ENCODE data around the gene FLNA. TPM values are rescaled to one million over a fixed set of nuclear protein-coding genes. Genes with fewer than 3 reads are reported as not detected.
"Not testable (repeated sequence)": the region's sequence is repeated elsewhere in the genome, so short reads cannot be mapped to it uniquely, and the experiment has no call there.

Gene FLNA
- total RNA-seq, 1 donor, result 868 TPM

GRCh38 chrX:154309041-154309775, 65.2 kb downstream of the FLNA start:
- no peak for DNase-seq (ENCODE audit: low read depth in 2 of 3, low spot score in 2 of 3)

- DNase-seq (ENCODE audit: low read depth in 2 of 3, low spot score in 2 of 3), result peak; percentile 56 to 82 (median 60)
These were observed 66.1 kb downstream of the FLNA start for GRCh38 chrX:154308108-154308946.

GRCh38 chrX:154307202-154307601, 67.2 kb downstream of the FLNA start:
- DNase-seq (ENCODE audit: low read depth in 2 of 3, low spot score in 2 of 3), result no peak

GRCh38 chrX:154305541-154306205, 68.8 kb downstream of the FLNA start:
- no peak for DNase-seq (ENCODE audit: low read depth in 2 of 3, low spot score in 2 of 3)

GRCh38 chrX:154304846-154305245, 69.6 kb downstream of the FLNA start:
- DNase-seq (ENCODE audit: low read depth in 2 of 3, low spot score in 2 of 3), result no peak

GRCh38 chrX:154303476-154303875, 71.0 kb downstream of the FLNA start:
- DNase-seq (ENCODE audit: low read depth in 2 of 3, low spot score in 2 of 3), result no peak

- DNase-seq (ENCODE audit: low read depth in 2 of 3, low spot score in 2 of 3), result not testable (repeated sequence)
These were observed 71.4 kb downstream of the FLNA start for GRCh38 chrX:154302998-154303397.

- DNase-seq (ENCODE audit: low read depth in 2 of 3, low spot score in 2 of 3), result no peak
These were observed 73.6 kb downstream of the FLNA start for GRCh38 chrX:154300816-154301215.

Small RNA genes lying within 50 kb of the gene (small RNA-seq; reads per million reads assigned to genes)
- not detected for gene SNORA70

Other genes starting within 250 kb of the FLNA start
- not detected for gene OPN1LW, start 230.4 kb downstream of the FLNA start, total RNA-seq
- gene OPN1MW, start 192.0 kb downstream of the FLNA start, total RNA-seq, result not detected
- not detected for gene OPN1MW2, start 154.9 kb downstream of the FLNA start, total RNA-seq
- gene OPN1MW3, start 117.1 kb downstream of the FLNA start, total RNA-seq, result not detected
- under 0.01 TPM for gene TEX28, start 79.5 kb downstream of the FLNA start, total RNA-seq
- gene TKTL1, start 78.8 kb downstream of the FLNA start, total RNA-seq, result 0.27 TPM
- 24.5 TPM for gene EMD, start 4.7 kb upstream of the FLNA start, total RNA-seq
- 7,558 TPM for gene RPL10, start 23.7 kb upstream of the FLNA start, total RNA-seq
- 89.7 TPM for gene DNASE1L1, start 34.6 kb upstream of the FLNA start, total RNA-seq
- gene TAFAZZIN, start 36.9 kb upstream of the FLNA start, total RNA-seq, result 42.3 TPM
- 95.1 TPM for gene ATP6AP1, start 54.0 kb upstream of the FLNA start, total RNA-seq
- 85.9 TPM for gene GDI1, start 62.5 kb upstream of the FLNA start, total RNA-seq
- 10.5 TPM for gene FAM50A, start 69.5 kb upstream of the FLNA start, total RNA-seq
- gene PLXNA3, start 83.6 kb upstream of the FLNA start, total RNA-seq, result 12.1 TPM
- 47.1 TPM for gene LAGE3, start 104.6 kb upstream of the FLNA start, total RNA-seq
- 54.4 TPM for gene UBL4A, start 112.0 kb upstream of the FLNA start, total RNA-seq
- 37.2 TPM for gene SLC10A3, start 116.0 kb upstream of the FLNA start, total RNA-seq
- 43.9 TPM for gene FAM3A, start 141.6 kb upstream of the FLNA start, total RNA-seq
- gene G6PD, start 172.2 kb upstream of the FLNA start, total RNA-seq, result 110 TPM
- gene IKBKG, start 173.0 kb upstream of the FLNA start, total RNA-seq, result 13.2 TPM
- gene CTAG1A, start 210.5 kb upstream of the FLNA start, total RNA-seq, result not detected
- not detected for gene CTAG1B, start 244.6 kb upstream of the FLNA start, total RNA-seq

All from hematopoietic multipotent progenitor cell (in vitro differentiated cells).